CD4-positive, alpha-beta T cell treated with Interleukin-4 for 1 hour (primary cell): Measurements from ENCODE around the gene TNFRSF11A.

Source experiments
- DNase-seq, 2 donors: peaks; one replicate each; pipeline ENCODE4 v3.0.0-alpha.2; 2020 to 2022

TNFRSF11A gene

DNA sequence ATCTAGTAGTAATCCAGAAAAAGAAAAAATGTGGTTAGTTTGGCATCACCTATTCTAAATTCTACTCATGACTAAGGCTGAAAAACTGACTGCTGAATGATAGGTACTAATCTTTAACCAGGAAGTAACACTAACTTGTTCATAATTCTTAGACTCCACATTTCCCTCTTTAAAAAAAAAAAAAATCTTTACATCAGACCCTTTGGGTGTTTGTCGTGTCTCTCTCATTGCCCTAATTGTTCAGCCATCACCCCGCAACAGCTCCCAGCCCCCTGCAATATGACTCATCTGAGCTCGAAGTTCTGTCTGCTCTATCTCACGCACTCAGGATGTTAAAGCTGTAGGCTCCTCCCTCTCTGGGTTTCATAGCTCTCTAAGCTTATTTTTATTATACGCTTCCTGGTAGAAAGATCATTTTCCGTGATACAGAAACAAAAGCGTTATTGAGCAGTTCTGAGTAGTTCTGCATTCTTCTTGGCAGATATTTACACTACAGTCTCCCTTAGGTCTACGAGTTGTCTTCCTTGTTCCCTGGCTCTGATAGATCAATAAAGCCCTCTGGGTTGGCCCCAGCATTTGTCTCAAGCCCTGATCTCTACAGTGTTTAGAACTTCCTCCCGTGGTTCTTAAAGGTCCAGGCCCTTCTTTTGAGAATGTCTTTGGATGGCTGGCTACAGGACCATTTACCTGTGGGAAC, 95.6 kb downstream of the TNFRSF11A start:
- DNase-seq = peak; percentile 73 to 76

DNA sequence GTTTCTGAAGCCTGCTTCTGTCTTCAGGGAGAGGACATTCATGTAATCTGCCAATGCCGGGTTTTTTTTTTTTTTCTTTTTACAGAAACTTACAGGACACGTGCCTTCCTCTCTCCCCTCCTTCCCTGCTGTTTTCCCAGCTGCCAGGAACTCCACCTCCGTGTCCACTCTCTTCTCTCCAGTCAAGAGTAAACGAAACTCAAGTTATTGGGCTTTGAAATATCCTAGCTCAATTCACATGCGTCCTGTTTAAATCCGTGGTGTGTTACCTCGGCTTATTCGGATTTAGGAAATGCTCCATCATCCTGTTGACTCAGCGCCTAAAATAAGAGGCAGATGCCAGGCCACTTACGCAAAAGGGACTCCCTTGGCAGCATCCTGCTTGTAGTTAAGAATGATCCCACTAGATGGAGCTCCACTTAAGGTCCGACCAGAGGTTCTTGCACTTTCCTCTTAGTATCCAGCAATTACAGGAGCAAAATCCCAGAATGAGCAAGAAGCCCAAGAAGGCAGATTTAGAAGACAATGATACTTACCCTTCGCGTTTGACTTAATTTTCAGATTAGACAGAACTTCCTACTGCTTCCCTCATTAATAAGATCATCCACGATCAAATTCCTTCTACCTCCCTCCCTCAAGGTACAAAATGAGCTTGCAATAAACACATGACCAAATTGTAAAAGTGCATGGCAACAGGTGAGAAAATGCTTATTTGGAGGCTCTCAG, 100.5 kb downstream of the TNFRSF11A start:
- peak; percentile 69 to 77 for DNase-seq

DNA sequence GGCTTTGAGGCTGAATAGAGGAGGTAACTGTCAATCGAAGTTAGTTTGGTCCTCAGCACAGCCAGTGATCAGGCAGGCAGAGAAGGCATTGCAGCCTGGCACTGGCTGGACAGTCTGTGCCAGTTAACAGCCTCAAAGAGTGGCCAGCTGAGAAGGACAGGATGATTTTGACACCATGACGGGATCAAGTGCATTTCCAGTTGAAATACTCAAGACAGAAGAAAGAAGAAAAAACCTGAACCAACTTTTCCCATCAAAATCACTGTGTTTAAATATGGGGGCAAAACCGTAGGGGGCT, 101.0 kb downstream of the TNFRSF11A start:
- DNase-seq = no peak

DNA sequence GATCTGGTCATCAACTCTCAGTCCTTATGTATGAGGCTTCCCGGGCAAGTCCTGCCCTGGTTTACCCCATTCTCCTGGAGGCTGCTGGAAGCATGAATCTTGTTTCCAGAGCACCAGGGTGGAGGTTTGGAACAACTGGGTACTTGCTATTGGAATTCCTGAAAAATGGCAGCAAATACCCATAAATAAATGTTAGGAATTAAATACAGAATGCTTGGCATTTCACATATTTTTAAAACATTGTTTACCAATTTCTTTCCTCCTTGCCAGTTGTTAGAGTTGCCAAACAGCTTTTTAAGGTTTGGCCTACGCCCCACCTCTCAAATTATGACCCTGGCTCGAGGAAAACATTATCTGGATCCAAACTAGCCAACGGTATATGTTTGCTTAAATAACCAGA, 107.1 kb downstream of the TNFRSF11A start:
- DNase-seq = no peak

DNA sequence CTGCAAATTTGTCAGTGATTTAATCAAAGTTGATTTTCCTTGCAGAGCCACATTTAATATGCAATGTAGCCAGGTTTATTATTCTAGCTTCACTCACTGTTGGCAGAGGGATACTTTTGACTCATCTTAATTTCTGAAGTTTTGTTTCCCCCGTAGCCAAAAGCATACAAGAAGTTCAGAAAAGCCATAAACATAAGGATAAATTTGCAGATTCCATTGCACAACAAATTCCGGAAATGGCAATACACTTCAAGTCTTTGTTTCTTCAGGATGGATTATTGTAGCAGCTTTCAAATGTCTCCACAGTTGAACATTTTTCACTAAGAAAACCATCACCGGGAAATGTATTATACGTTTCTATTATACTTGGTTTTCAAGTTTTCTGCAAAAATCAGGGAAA, 109.7 kb downstream of the TNFRSF11A start:
- no peak for DNase-seq

DNA sequence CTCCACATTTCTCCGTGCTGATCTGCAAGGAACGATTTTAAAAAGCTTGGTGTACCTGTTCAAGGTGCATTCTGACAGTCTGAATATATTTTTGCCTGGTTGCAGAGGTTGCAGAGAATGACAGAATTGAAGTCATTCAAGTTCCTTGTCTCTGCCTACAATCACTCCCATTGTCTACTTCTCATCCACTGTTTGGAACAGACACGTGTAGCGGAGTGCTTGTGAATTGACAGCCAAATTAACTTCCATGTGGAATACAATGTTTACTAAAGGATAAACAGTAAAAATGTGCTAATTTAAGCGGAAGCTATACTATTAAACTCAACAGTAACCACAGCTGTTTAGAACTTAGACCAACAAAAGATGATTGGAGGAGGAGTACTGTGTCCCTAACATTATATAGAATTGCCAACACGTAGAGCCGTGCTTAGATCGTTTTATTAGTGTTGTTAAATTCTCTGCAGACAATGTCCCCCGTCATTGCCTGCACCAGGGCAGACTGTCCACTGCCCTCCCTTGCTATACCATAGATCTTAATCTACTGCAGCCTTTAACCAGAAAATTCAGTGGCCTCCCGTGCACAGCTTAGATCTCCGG, 110.4 kb downstream of the TNFRSF11A start:
- DNase-seq = no peak

DNA sequence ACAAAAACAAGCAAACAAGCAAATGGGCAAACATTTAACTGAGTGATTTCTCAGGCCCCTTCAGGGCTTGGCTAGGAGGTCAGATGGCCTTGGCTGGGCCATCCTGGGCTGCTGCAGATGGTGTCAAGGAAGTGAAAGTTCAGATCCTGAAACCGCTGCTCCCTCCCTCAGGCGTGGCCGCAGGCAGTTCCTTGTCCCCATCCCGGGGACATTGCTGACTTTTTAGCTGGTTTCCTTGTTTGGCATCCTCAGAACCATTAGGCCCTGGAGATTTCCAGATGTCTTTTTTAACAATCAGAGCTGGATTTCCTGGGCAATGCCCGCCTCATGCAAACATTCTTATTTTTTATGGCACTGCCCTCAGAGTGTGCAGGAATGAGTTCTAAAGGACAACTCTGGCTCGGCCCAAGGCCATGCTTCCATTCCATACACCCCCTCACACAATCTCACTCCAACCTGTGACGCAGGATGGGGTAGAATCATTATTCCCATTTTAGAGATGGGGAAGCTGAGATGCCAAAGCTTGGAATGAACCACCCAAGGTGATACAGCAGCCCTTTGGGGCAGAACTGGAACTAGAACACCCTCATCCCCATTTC, 111.6 kb downstream of the TNFRSF11A start:
- DNase-seq = no peak

DNA sequence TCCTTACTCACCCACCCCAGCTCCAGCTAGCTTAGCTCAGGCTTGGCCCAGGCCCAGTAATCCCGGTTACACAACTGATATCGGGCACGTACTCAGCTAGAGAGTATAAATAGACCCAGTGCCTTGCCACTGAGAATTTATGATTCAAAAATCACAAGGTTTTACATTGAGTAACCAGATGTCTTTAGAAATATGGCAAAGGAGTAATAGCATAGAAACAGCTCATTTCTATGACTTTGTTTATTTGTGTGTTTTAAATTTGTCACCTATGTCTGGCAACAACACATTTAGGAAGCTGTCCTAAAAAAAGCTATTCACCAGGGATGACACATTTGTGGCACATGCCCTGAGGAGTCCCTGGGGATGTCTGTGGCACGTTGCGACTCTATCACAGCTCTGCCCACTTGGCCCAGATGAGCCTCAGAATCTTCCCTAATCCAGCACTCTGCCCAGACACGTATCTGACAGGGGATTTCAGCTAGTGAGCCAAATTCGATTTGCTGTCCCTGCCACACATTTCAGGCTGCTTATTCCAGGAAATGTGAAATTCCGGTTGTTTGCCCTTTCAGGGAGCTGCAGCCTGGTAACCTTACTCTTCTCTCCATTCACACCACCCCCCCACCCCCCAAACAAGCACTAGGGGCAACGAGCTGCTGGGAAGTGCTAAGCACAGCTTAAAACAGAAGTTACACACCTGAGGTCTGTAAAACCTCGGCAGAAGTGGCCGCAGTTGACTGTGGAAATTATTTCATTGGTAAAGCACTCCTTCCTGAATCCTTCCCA, 112.3 kb downstream of the TNFRSF11A start:
- DNase-seq = peak in 1 of 2 donors; percentile 25

DNA sequence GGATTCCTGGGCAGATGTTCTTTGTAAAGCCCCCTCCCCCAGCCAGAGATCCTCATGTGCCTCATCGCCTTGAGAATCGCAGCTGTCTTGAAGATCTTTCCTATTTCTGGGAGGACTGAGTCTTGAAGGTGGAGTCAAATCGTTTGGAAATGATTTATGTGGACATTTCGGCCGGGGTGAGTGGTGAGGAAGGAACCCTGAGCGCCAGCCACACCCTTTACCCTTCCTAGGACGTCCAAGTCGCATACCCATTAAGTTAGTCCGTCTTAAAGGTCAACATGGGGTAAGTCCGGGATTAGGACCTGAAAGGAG, 112.9 kb downstream of the TNFRSF11A start:
- no peak for DNase-seq

DNA sequence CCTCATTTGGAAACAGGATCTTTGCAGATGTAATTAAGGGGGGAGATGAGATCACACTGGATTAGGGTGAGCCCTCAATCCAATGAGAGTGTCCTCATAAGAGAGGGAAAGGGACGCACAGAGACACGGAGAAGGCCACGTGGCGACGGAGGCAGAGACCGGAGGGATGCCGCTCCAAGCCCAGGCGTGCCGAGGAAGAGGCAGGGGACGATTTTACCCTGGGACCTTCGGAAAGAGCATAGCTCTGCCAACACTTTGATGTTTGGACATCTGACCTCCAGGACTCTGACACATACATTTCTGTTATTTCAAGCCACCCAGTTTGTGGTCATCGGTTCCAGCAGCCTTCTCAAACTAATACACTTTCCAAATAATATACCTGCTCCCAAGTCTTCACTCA, 113.3 kb downstream of the TNFRSF11A start:
- DNase-seq = no peak

DNA sequence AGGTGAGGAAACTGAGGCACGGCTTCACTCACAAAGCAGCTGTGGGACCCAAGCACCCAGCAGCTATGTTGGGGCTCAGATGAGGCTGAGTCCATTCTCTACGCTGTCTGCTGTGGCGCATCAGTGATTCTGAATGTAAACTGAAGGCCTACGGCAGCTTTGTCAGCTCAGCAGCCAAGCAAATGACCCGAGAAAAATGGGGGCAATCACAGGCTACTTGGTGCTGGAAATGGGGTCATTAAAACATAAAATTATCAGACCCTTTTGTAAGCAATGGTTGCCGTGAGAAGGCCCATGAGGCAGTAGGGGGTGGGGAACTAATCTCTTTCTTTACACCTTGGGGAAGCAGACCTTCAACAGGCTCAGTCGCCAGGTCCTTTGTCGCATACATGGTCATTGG, 113.8 kb downstream of the TNFRSF11A start:
- no peak for DNase-seq
